BJ (cell line): ENCODE measurements around the gene TRPM8. TPM values are rescaled to one million over a fixed set of nuclear protein-coding genes. Genes with fewer than 3 reads are reported as not detected.

Source experiments
- CTCF ChIA-PET: fragments of 350-600 bp; formaldehyde crosslinking; extraction: SDS; loops from one replicate; lab custom pipeline; 2021; ENCODE audit warnings: antibody characterized with exemption, inconsistent platforms; lab: Yijun Ruan, JAX
- POLR2A ChIA-PET: fragments of 300-600 bp; sonication (Branson Sonifier 250); formaldehyde crosslinking; extraction: SDS; loops from one replicate; lab custom pipeline; 2021; ENCODE audit warnings: antibody characterized with exemption; lab: Charles Lee
- DNase-seq: peaks from one replicate; pipeline ENCODE4 v3.0.0-alpha.2; 2011; ENCODE audit warnings: low read depth
- H3K27me3 ChIP-seq: 2 replicates; pipeline ENCODE4 v1.6.0; 2011; ENCODE audit warnings: low read length; ENCODE audit not compliant: control insufficient read depth, insufficient read depth
- H3K36me3 ChIP-seq: 2 replicates; pipeline ENCODE4 v1.5.1; 2011; ENCODE audit warnings: low read length; ENCODE audit not compliant: control insufficient read depth, insufficient read depth
- H3K4me3 ChIP-seq: 2 replicates; pipeline ENCODE4 v1.5.1; 2011; ENCODE audit warnings: low read depth, mild to moderate bottlenecking, control low read depth, low read length
- polyA plus RNA-seq: library from polyadenylated mRNA; depleted of rRNA; stranded (reverse); fragments of >200 nt; gene quantifications from 2 replicates; pipeline ENCODE4 v1.2.3, GENCODE V29; 2011
- TF ChIP-seq, protein P1 (sequence below): IDR thresholded peaks from 2 replicates; pipeline ENCODE4 v1.5.1; 2011; ENCODE audit warnings: low read depth, mild to moderate bottlenecking, control low read depth, inconsistent platforms, low read length, moderate library complexity; ENCODE audit not compliant: insufficient read depth

TRPM8 gene
- polyA plus RNA-seq, 1 experiment = not detected

GRCh38 chr2:233944269-233944668 lies 27.1 kb downstream of the TRPM8 start:
- DNase-seq = no peak
- POLR2A ChIA-PET = no interaction called here
- Histone ChIP-seq H3K36me3 (no peaks in the 10 kb centered on the region), H3K4me3 (no peak overlapping the region), H3K27me3 (no peaks in the 10 kb centered on the region)
- CTCF ChIA-PET = no interaction called here
- TF ChIP-seq, protein P1, sequence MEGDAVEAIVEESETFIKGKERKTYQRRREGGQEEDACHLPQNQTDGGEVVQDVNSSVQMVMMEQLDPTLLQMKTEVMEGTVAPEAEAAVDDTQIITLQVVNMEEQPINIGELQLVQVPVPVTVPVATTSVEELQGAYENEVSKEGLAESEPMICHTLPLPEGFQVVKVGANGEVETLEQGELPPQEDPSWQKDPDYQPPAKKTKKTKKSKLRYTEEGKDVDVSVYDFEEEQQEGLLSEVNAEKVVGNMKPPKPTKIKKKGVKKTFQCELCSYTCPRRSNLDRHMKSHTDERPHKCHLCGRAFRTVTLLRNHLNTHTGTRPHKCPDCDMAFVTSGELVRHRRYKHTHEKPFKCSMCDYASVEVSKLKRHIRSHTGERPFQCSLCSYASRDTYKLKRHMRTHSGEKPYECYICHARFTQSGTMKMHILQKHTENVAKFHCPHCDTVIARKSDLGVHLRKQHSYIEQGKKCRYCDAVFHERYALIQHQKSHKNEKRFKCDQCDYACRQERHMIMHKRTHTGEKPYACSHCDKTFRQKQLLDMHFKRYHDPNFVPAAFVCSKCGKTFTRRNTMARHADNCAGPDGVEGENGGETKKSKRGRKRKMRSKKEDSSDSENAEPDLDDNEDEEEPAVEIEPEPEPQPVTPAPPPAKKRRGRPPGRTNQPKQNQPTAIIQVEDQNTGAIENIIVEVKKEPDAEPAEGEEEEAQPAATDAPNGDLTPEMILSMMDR = no peak

DNA sequence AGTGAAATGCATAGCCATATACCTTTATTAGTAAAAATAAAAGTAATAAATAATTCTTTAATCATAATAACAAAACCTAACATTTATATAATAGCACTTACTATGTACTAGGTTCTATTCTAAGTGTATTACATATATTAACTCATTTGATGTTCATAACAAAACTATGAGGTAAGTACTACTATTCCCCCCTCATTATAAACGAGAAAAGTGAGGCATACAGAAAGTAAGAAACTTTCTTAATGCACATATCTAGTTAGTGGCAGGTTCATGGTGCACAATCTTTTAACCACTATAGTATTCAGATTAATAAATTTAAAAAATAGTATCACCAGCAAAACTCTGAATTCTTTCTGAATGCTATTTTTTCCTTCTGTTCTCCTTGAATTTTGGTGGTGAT lies 27.5 kb downstream of the TRPM8 start:
- Histone ChIP-seq H3K4me3 (no peak overlapping the region), H3K36me3 (no peaks in the 10 kb centered on the region), H3K27me3 (no peaks in the 10 kb centered on the region)
- ChIA-PET CTCF (interaction anchor here (1.0 kb wide), 1 partner anchor 8 kb away, joined by 4 read pairs; no protein-coding TSS in a partner anchor), POLR2A (no interaction called here)
- TF ChIP-seq, protein P1 = no peak
- DNase-seq = no peak

DNA sequence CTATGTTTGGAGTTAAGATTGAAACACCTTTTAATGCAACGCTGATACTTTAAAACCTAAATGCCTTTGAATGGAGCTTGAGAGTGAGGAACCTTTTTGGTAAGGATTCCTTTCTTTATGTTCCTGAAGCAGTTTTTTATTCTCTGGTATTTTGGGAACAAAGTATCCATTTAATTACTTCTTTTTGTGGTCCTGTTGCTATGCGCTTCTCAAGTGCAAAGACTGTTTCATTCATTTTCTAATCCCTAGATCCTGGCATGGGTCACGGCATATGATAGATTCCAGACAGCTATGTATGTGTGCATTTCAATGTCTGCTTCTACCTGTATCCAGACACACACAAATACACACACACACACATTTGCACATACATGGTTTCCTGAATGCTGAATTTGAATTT lies 28.0 kb downstream of the TRPM8 start:
- Histone ChIP-seq H3K4me3 (no peak overlapping the region), H3K27me3 (no peaks in the 10 kb centered on the region), H3K36me3 (no peaks in the 10 kb centered on the region)
- ChIA-PET POLR2A (no interaction called here), CTCF (interaction anchor here (1.0 kb wide), 1 partner anchor 9 kb away, joined by 4 read pairs; no protein-coding TSS in a partner anchor)
- no peak for DNase-seq
- TF ChIP-seq, protein P1 = no peak

DNA sequence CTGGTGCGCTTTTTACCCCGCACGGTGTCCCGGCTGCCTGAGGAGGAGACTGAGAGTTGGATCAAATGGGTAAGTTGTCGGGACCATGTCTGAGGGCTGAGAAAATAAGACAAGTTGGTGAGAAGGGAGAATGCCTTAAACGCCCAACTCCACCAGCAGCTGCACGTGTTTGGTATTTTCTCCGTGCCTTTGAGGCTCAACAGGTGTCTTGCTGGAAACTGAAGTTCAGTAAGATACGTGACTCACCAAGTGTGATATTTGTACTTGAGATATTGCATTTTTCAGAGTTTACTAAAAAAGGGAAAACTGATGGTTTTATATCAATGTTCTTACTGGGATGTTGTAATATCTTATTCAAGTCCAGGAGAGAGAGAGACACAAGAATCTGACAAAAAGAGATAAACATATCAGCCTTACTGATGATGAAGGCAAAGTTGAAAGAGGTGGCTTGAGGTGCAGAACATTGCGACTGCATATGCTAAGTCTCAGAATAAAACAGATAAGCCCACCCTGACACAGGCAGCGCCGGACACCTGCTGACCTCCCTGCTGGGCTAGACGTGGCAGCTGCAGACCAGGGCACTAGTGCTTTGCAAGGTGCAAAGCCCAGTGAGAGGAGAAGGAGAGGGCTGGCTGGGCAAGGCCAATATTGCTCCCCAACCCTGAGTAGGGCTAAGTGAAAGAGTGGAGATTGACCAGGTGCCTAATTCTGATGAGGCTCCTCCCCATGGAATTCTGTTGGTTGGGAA lies 33.1 kb downstream of the TRPM8 start:
- H3K36me3 ChIP-seq = no peaks in the 10 kb centered on the region
- ChIA-PET CTCF (no interaction called here), POLR2A (no interaction called here)
- TF ChIP-seq, protein P1 = no peak
- DNase-seq = no peak
- no peaks in the 10 kb centered on the region; the same call in 1 of the 2 replicates for H3K27me3 ChIP-seq
- H3K4me3 ChIP-seq = no peak overlapping the region

GRCh38 chr2:233952335-233952734 lies 35.2 kb downstream of the TRPM8 start:
- ChIA-PET POLR2A (no interaction called here), CTCF (interaction anchor here (1.5 kb wide), 1 partner anchor 24 kb away, joined by 4 read pairs; no protein-coding TSS in a partner anchor)
- Histone ChIP-seq H3K4me3 (no peak overlapping the region), H3K27me3 (no peaks in the 10 kb centered on the region; the same call in 1 of the 2 replicates), H3K36me3 (no peaks in the 10 kb centered on the region)
- TF ChIP-seq, protein P1 = no peak
- no peak for DNase-seq
